Upper lobe of left lung (tissue), 6 donors: Measurements from ENCODE around the gene ZNF407. TPM values are rescaled to one million over a fixed set of nuclear protein-coding genes. Genes with fewer than 3 reads are reported as not detected.

Experiments used
- ATAC-seq, 2 donors: fragments of 200-7000 bp; cut with Tn5 transposase; one replicate each; pipeline ENCODE4 v1.9.1; 2022; ENCODE audit warnings: mild to moderate bottlenecking in 2 of 2, moderate library complexity in 2 of 2; ENCODE audit not compliant: low FRiP score in 2 of 2
- DNase-seq, 2 donors: peaks; one replicate each; pipeline ENCODE4 v3.0.0-alpha.2; 2019 to 2020
- H3K27ac ChIP-seq, 4 donors: fragments of 200-600 bp; sonication (generic); one replicate each; pipeline ENCODE4 v1.5.1; 2016 to 2019
- H3K27me3 ChIP-seq, 4 donors: fragments of 200-600 bp; sonication (generic); one replicate each; pipeline ENCODE4 v1.5.1; 2017 to 2019
- H3K36me3 ChIP-seq, 4 donors: fragments of 200-600 bp; sonication (generic); one replicate each; pipeline ENCODE4 v1.5.1; 2016 to 2019
- H3K4me1 ChIP-seq, 4 donors: fragments of 200-600 bp; sonication (generic); one replicate each; pipeline ENCODE4 v1.5.1; 2018 to 2019
- H3K4me3 ChIP-seq, 4 donors: fragments of 200-600 bp; sonication (generic); one replicate each; pipeline ENCODE4 v1.5.1; 2017 to 2019; ENCODE audit warnings: mild to moderate bottlenecking in 2 of 4, moderate library complexity in 1 of 4
- H3K9me3 ChIP-seq, 4 donors: fragments of 200-600 bp; sonication (generic); one replicate each; pipeline ENCODE4 v1.5.1; 2018 to 2019
- EP300 ChIP-seq, 4 donors: sonication (generic); formaldehyde crosslinking; IDR thresholded peaks; one replicate each; pipeline ENCODE4 v1.5.1; 2017; ENCODE audit warnings: antibody characterized with exemption in 4 of 4, control low read depth in 2 of 4
- POLR2A ChIP-seq, 4 donors: fragments of 450-650 bp; IDR thresholded peaks; one replicate each; pipeline ENCODE4 v1.5.1; 2016 to 2017; ENCODE audit warnings: antibody characterized with exemption in 4 of 4, mild to moderate bottlenecking in 2 of 4
- POLR2AphosphoS5 ChIP-seq, 2 donors: sonication (generic); formaldehyde crosslinking; IDR thresholded peaks; one replicate each; pipeline ENCODE4 v1.5.1; 2017; ENCODE audit warnings: antibody characterized with exemption in 2 of 2
- WGBS, 2 donors: methylation state at CpG; one replicate each; pipeline ENCODE4 v1.1.5; 2017 to 2018; 5-methylcytosine and 5-hydroxymethylcytosine counted together
- total RNA-seq, 6 donors: library from RNA; depleted of rRNA in 4 of 6; stranded (reverse); fragments of >200 nt in 4 of 6; gene quantifications; one replicate each; pipeline versions ENCODE4 v1.1.0 to v1.2.1, GENCODE V29; 2016 to 2021
- TF ChIP-seq, protein P1 (sequence below), 6 experiments: fragments of 450-650 bp in 4 of 6; fragments of 200-600 bp in 2 of 6; sonication (generic) in 2 of 6; IDR thresholded peaks; one replicate each; pipeline ENCODE4 v1.5.1; 2016 to 2019; ENCODE audit warnings: antibody characterized with exemption in 6 of 6
- donor health status: DM: no; HTN: no; CAD: no; lungs with moderate emphysema.
- donor health status: DM: no; HTN: yes; CAD: no; lungs with severe emphysema.

The ZNF407 gene
- total RNA-seq, 6 donors from 2014 or later = 12.2 to 77.5 (median 17.1) TPM

DNA sequence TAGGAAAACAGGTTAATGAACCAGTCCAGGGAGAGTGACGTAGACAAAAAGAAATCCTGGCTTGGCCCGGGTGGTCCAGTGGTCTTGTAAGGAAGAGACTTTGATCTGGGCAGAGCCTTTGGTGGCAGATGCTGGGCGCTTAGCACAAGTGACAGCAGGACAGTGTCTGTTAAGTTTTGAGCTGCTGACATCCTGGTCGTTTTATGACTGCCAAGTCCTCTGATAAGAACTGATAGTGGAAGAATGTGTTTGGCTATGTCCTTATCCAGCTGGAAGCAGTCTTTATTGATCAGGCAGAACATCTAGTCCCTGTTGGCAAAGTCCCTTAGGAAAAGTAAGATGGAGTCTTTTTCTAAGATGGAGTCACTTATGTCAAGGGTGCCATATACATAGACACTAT lies 27.4 kb upstream of the ZNF407 start:
- TF ChIP-seq POLR2A (IDR thresholded peaks at IDR 0.05) = no peak
- TF ChIP-seq POLR2AphosphoS5 (IDR thresholded peaks at IDR 0.05) = no peak
- TF ChIP-seq, protein P1, sequence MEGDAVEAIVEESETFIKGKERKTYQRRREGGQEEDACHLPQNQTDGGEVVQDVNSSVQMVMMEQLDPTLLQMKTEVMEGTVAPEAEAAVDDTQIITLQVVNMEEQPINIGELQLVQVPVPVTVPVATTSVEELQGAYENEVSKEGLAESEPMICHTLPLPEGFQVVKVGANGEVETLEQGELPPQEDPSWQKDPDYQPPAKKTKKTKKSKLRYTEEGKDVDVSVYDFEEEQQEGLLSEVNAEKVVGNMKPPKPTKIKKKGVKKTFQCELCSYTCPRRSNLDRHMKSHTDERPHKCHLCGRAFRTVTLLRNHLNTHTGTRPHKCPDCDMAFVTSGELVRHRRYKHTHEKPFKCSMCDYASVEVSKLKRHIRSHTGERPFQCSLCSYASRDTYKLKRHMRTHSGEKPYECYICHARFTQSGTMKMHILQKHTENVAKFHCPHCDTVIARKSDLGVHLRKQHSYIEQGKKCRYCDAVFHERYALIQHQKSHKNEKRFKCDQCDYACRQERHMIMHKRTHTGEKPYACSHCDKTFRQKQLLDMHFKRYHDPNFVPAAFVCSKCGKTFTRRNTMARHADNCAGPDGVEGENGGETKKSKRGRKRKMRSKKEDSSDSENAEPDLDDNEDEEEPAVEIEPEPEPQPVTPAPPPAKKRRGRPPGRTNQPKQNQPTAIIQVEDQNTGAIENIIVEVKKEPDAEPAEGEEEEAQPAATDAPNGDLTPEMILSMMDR (IDR thresholded peaks at IDR 0.05) = no peak
- no peak for TF ChIP-seq EP300 (IDR thresholded peaks at IDR 0.05)
- Histone ChIP-seq H3K4me1 (no peaks in the 10 kb centered on the region), H3K9me3 (peaks cover 0 to 7% (median 3%) of the 10 kb centered on the region in 4 donors), H3K4me3 (no peak overlapping the region), H3K27ac (no peak overlapping the region), H3K36me3 (no peaks in the 10 kb centered on the region), H3K27me3 (no peaks in the 10 kb centered on the region)
- 62 to 65% methylated on average over 4 of the region's 4 CpGs for WGBS, 2 donors
- ATAC-seq (no peak), DNase-seq (no peak)

DNA sequence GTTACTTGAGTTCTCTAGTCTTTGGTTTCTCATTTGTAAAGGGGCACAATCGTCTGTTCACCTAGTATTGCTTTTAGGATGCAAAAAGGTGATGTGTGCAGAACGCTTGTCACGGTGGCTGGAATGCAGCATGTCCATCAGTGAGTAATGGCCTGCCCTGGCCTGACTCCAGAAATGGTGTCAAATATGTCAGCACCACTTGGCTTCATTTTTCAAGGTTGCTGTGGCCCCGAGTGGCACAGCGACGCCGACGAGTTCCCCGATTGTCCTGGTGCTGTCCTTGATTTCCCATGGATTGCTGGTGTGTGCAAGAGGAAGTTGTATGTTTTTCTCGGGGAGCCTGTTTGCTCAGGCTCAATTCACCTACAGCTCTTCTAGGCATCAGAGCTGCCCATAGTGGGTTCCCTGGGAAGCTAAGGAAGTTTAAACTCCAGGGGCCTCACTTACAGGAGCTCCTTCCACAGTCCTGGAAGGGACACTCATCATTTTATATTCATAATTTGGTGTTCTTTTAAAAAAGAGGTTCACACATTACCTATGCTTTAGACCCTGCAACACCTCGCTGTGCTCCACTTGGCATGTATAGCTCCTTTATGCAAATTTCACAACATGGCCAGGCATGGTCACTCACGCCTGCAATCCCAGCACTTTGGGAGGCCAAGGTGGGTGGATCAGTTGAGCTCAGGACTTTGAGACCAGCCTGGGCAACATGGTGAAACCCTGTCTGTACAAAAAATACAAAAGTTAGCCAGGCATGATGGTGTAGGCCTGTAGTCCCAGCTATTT lies 25.6 kb upstream of the ZNF407 start:
- TF ChIP-seq EP300 (IDR thresholded peaks at IDR 0.05) (no peak), POLR2A (IDR thresholded peaks at IDR 0.05) (no peak), POLR2AphosphoS5 (IDR thresholded peaks at IDR 0.05) (no peak)
- TF ChIP-seq, protein P1 (IDR thresholded peaks at IDR 0.05) = no peak
- no peaks in the 10 kb centered on the region for H3K4me1 ChIP-seq
- 77 to 81% methylated on average over 11 to 12 of the region's 12 CpGs for WGBS, 2 donors

DNA sequence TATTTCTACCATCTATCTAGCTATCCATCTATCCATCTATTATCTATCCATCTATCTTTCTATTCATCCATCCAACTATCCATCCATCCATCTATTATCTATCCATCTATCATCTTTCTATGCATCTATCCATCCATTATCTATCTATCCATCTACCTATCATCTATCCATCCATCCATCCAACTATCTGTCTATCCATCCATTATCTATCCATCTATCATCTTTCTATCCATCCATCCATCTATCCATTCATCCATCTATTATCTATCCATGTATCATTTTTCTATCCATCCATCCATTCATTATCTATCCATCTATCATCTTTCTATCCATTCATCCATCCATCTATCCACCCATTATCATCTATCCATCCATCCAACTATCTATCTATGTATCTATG lies 24.6 kb upstream of the ZNF407 start:
- Histone ChIP-seq H3K4me3 (no peak overlapping the region), H3K9me3 (no peaks in the 10 kb centered on the region), H3K27me3 (no peaks in the 10 kb centered on the region), H3K4me1 (no peaks in the 10 kb centered on the region), H3K36me3 (no peaks in the 10 kb centered on the region), H3K27ac (no peak overlapping the region)
- ATAC-seq (no peak), DNase-seq (no peak)
- TF ChIP-seq POLR2AphosphoS5 (IDR thresholded peaks at IDR 0.05) (no peak), POLR2A (IDR thresholded peaks at IDR 0.05) (no peak), EP300 (IDR thresholded peaks at IDR 0.05) (no peak)
- TF ChIP-seq, protein P1 (IDR thresholded peaks at IDR 0.05) = no peak

More for the DNA sequence above, 25.6 kb upstream of the ZNF407 start:
- H3K9me3 ChIP-seq = no peaks in the 10 kb centered on the region
- H3K27me3 ChIP-seq = no peaks in the 10 kb centered on the region
- ATAC-seq (no peak), DNase-seq (no peak)
- no peak overlapping the region for H3K4me3 ChIP-seq
- no peaks in the 10 kb centered on the region for H3K36me3 ChIP-seq
- no peak overlapping the region for H3K27ac ChIP-seq

DNA sequence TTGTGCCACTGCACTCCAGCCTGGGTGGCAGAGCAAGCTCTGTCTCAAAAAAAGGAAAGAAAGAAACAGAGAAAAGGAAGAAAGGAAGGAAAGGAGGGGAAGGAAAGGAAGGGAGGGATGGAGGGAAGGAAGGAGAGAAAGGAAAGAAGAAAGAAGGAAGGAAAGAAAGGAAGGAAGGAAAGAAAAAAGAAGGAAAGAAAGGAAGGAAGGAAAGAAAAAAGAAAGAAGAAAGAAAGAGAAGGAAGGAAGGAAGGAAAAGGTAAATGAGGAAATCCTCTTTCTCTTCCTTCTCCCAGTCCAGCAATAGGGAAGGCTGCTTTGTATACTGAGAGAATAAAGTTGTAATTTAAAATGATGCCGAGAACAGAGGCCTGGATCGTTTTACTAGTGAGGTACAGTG lies 22.8 kb upstream of the ZNF407 start:
- ATAC-seq = no peak
- no peak for TF ChIP-seq POLR2AphosphoS5 (IDR thresholded peaks at IDR 0.05)
- TF ChIP-seq, protein P1 (IDR thresholded peaks at IDR 0.05) = no peak
- no peak for TF ChIP-seq EP300 (IDR thresholded peaks at IDR 0.05)
- TF ChIP-seq POLR2A (IDR thresholded peaks at IDR 0.05) = no peak
- Histone ChIP-seq H3K36me3 (no peaks in the 10 kb centered on the region), H3K27ac (no peak overlapping the region), H3K27me3 (no peaks in the 10 kb centered on the region), H3K9me3 (no peaks in the 10 kb centered on the region), H3K4me1 (no peaks in the 10 kb centered on the region), H3K4me3 (no peak overlapping the region)
- WGBS, 2 donors = 81 to 89% methylated on average over 2 of the region's 2 CpGs
- no peak for DNase-seq

DNA sequence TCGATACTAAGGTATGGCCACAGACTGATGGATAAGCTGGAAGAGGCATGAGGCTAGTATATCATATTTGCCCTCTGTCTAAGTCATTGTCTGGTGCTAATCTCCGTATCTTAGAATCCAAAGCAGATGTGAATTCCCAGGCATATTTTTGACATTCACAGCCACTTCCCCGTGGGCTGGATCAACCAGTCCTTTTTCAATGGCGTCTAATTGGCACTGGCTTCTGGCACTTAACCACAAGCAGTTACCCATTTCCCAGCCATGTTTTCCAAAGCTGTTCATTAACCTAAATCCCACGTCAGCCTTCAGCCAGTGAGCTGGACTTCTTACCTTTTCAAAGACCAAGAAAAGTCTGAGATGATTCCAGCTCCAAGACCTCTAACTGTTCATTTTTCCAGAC lies 20.7 kb upstream of the ZNF407 start:
- ATAC-seq (no peak), DNase-seq (no peak)
- WGBS, 2 donors = 63 to 64% methylated on average over 5 of the region's 5 CpGs
- Histone ChIP-seq H3K4me3 (no peak overlapping the region), H3K27ac (no peak overlapping the region), H3K4me1 (peaks cover 0 to 7% (median 3%) of the 10 kb centered on the region in 4 donors), H3K36me3 (no peaks in the 10 kb centered on the region), H3K9me3 (no peaks in the 10 kb centered on the region), H3K27me3 (no peaks in the 10 kb centered on the region)
- TF ChIP-seq EP300 (IDR thresholded peaks at IDR 0.05) (no peak), POLR2AphosphoS5 (IDR thresholded peaks at IDR 0.05) (no peak), POLR2A (IDR thresholded peaks at IDR 0.05) (no peak)
- TF ChIP-seq, protein P1 (IDR thresholded peaks at IDR 0.05) = no peak
